HG02571 (cell line): ENCODE data around the gene COMMD4.
"Not testable (repeated sequence)": the region's sequence is repeated elsewhere in the genome, so short reads cannot be mapped to it uniquely, and the experiment has no call there.

Source experiments
- ATAC-seq: cut with Tn5 transposase; IDR thresholded peaks from one replicate; pipeline ENCODE4 v1.9.1; 2021; ENCODE audit warnings: mild to moderate bottlenecking, moderate library complexity; ENCODE audit not compliant: unreplicated experiment

The COMMD4 gene

DNA sequence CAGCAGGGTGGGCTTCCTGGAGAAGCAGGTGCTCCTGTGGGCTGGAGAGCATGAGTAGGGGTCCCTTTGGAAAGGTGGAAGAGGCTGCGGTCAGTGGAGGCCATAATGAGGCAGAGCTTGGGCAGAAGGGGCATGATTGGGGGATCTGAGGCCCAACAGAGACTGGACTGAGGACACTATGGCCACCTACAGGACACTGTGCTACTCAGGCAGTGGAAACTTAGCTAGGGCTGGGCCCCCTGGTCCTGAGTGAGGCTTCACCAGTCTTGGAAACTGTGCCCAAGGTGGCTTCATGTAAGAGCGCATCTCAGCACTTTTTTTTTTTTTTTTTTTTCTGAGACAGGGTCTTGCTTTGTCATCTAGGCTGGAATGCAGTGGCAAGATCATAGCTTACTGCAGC is 6.3 kb upstream of the COMMD4 start:
- no peak for ATAC-seq

DNA sequence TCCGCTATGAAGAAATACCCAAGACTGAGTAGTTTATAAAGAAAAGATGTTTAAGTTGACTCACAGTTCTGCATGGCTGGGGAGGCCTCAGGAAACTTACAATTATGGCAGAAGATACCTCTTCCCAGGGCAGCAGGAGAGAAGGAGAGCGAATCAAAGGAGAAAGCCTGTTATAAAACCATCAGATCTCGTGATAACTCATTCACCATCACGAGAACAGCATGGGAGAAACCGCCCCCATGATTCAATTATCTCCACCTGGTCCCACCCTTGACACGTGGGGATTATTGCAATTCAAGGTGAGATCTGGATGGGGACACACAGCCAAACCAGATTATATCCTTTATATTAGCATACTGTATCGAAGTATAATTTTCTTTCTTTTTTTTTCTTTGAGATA is 3.8 kb upstream of the COMMD4 start:
- ATAC-seq = not testable (repeated sequence)

DNA sequence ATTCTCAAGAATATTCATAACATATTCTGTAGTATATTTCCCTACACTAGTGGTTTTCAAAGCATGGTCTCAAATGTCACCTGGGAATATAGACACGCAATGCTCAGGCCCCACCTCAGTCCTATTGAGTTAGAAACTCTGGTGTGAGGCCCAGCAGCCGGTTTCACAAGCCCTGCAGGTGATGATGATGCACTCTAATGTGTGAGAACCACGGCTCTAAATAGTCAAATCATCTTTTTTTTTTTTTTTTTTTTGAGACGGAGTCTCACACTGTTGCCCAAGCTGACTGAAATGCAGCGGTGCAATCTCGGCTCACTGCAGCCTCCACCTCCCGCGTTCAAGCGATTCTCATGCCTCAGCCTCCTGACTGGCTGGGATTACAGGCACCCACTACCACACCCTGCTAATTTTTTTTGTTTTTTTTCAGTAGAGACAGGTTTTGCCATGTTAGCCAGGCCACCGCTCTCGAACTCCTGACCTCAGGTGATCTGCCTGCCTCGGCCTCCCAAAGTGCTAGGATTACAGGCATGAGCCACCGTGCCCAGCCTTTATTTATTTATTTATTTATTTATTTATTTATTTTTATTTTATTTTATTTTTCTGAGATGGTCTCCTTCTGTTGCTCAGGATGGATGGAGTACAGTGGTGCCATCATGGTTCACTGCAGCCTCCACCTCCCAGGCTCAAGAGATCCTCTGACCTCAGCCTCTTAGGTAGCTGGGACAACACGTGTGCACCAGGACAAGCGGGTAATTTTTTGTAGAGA is 2.0 kb upstream of the COMMD4 start:
- ATAC-seq = not testable (repeated sequence)

DNA sequence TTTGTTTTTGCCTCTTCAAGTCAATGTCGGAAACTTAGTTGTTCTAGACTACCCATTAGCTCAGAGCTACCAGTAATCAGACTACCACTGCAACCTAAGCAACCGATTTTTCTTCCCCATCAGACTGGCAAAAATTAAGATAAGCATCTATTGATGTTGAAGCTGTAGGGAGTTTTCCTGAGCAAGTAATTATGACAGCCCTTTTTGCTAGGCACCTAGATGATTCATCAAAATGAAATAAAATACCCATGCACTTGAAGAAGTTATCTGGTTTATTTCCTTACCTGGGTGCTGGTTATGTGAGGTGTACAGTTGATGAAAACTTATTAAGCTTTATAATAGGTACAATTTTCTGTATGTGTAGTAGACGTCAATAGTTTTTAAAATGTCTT is 554 bp upstream of the COMMD4 start:
- ATAC-seq = no peak

DNA sequence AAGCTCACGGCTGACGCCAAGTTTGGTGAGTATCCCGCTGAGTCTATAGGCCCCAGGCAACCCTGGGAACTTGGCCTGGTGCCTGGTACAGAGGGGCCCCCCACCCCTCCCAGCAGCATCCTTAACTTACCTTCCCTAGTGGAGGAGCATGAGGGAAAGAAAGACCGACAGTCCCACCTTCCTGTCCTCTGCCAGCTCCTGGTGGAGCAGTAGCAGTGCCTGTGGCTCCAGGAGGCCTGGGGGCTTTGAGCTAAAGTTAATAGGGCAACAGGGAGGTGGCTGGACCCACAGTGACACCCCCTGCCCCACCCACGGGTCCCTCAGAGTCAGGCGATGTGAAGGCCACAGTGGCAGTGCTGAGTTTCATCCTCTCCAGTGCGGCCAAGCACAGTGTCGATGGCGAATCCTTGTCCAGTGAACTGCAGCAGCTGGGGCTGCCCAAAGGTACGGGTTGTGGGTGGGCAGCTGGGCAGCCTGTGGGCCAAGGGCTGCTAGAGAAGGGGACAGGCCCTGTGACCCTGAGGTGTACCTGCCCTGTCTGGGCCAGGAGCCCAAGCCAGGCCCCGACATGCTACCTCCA is 2.9 kb downstream of the COMMD4 start:
- ATAC-seq = no peak

DNA sequence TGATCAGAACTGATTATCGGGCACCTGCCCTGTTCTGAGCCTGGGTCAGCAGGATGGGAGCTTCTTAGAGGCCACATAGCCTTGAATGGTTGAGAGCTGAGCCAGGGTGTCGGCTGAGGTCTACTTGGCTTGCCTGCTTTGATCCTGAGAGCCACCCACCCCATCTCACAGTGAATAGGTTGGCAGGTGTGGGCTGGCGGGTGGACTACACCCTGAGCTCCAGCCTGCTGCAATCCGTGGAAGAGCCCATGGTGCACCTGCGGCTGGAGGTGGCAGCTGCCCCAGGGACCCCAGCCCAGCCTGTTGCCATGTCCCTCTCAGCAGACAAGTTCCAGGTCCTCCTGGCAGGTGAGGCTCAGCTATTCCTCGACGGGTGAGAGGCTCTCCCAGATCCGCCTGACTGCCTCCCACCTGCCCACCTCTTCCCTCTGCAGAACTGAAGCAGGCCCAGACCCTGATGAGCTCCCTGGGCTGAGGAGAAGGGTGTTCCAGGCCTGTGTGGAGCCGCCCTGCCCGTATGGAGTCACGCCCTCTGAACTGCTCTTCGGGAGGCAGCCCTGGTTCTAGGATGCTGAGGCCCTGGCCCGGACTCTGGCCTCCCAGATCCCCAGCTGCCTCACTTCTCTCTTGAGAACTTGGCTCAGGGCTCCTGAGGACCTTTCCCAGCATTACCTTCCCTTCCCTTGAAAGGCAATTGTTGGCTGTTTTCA is 3.8 kb downstream of the COMMD4 start:
- ATAC-seq = no peak

DNA sequence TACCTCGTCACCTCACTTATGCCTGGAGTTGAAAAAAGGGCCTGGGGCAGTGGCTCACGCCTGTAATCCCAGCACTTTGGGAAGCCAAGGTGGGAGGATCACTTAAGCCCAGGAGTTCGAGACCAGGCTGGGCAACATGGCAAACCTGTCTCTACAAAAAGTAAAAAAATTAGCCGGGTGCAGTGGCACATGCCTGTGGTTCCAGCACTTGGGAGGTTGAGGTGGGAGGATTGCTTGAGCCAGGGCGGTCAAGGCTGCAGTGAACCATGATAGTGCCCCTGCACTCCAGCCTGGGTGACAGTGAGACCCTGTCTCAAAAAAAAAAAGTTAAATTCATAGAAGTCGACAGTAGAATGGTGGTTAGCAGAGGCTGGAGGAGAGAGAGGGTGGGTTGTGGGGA is 6.4 kb downstream of the COMMD4 start:
- ATAC-seq = no peak

DNA sequence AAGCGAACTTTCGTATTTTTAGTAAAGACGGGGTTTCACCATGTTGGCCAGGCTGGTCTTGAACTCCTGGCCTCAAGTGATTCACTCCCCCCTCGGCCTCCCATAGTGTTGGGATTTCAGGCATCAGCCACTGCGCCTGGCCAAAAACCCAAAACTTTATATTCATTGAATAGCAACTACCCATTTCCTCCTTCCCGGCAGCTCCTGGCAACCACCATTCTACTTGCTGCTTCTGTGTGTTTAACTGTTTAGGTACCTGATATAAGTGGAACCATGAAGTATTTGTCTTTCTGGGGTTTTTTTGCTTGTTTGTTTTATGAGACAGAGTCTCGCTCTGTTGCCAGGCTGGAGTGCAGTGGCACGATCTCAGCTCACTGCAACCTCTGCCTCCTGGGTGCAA is 8.1 kb downstream of the COMMD4 start:
- not testable (repeated sequence) for ATAC-seq

DNA sequence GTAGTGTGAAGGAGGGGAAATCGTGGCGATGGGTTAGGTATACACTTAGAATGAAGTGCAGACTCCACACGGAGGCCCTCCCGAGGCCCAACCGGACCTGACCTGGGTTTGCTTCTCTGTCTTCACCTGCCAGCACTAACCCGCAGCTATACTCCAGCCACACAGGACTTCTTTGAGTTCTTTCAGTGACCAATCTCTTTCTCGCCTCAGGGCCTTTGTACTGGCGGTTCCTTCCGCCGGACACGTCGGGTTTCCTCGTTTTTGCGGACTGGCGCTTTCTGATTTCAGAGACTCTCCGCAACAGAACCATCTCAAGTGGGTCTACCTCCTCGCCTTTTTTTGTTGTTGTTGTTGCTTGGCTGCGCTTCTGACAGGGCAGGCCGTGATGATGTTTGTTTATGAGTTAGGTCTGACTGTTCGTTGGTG is 10.9 kb downstream of the COMMD4 start, which contains the start of gene NEIL1:
Gene NEIL1, plus strand, starts transcription at position 244 of the 426 bp plus-strand sequence. CDS start 1,867 bp downstream, outside the sequence.
- ATAC-seq = no peak

DNA sequence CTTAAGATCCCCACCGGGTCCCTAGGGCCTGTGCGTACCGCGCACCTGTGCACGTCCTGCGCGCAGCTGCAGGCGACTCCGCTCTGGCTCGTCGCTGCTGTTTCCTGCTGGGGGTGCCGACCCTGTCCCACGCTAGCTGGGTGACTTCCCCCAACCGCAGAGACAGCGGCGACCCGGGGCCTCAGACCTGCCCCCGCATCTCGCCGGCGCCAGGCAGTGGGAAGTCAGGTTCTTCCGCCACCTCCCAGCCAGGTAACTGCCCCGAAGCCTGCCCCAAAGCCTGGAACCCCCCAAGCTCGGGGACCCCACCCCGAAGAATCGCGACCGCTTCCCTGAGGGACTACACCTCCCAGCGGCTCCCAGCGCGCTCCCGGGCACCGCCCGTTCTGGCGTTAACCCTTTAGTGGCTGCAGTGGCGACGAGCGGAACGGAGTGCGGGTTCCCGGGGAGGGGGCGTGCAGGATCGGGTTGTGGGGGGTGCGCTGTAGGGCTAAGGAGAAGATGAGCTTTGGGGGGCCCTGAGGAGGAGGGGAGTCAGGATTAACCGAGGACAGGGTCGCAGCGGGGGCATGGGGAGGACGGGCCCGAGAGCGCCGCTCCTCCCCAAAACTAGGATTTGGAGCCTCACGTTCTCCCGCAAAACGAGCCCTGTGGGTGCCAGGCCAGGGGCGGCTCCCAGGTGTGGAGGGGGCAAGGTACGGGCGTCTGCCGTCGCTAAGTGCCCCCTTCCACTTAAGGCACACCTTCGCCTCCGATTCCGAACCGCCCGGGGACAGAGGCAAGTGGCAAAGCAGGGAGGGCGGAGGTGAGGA is 11.6 kb downstream of the COMMD4 start:
- no peak for ATAC-seq

DNA sequence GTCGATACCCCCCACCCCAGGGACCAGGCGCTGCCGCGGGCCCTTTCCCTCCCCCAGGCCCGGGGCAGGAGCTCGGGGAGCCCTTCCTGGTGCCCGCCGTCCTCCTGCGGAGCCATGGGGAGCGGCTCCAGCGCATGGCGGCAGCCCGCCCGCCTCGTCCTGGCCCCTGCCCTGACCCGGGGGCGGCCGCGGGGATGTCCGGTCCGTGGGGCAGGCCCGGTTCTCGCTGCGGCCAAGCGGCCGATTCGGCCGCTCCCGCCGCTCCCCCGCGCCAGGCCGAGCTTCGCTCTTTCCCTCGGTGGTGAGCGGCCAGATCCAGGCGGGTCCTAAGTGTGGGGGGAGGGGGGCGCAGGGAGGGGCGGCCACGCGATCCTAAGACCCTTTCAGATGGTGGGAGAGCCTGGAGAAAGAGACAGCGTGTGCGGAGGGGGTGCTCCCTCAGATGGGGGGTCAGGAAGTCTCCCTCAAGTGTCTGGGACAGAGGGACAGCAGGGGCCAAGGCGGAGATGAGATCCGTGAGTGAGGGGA is 12.2 kb downstream of the COMMD4 start:
- ATAC-seq = no peak

DNA sequence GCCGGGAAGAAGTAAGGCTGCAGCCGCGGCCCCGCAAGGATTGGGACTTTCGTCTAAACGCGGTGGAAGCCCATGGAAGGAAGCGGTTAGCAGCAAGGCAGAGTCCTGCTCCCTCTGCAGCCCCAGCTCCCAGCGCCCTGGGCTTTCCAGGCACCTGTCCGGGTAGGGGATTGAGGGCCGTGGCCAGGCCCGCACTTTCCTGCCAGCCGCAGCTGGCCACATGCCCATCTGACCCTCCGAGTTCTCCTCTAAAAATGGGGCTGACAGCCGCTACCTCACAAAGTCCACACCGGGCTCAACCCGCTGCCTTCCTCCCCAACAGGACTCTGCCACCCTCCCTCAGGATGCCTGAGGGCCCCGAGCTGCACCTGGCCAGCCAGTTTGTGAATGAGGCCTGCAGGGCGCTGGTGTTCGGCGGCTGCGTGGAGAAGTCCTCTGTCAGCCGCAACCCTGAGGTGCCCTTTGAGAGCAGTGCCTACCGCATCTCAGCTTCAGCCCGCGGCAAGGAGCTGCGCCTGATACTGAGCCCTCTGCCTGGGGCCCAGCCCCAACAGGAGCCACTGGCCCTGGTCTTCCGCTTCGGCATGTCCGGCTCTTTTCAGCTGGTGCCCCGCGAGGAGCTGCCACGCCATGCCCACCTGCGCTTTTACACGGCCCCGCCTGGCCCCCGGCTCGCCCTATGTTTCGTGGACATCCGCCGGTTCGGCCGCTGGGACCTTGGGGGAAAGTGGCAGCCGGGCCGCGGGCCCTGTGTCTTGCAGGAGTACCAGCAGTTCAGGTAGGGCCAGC is 12.9 kb downstream of the COMMD4 start:
- ATAC-seq = no peak

DNA sequence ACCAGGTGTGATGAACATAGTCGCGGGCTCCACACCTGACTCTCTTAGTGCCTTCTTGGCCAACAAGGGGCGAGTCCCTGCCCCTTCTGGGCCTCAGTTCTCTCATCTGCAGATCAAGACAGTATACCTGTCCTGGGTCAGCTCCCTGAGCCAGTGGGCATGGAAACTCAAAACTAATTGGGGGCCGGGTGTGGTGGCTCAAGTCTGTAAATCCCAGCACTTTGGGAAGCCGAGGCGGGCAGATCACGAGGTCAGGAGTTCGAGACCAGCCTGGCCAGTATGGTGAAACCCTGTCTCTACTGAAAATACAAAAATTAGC is 13.4 kb downstream of the COMMD4 start:
- ATAC-seq = not testable (repeated sequence)

DNA sequence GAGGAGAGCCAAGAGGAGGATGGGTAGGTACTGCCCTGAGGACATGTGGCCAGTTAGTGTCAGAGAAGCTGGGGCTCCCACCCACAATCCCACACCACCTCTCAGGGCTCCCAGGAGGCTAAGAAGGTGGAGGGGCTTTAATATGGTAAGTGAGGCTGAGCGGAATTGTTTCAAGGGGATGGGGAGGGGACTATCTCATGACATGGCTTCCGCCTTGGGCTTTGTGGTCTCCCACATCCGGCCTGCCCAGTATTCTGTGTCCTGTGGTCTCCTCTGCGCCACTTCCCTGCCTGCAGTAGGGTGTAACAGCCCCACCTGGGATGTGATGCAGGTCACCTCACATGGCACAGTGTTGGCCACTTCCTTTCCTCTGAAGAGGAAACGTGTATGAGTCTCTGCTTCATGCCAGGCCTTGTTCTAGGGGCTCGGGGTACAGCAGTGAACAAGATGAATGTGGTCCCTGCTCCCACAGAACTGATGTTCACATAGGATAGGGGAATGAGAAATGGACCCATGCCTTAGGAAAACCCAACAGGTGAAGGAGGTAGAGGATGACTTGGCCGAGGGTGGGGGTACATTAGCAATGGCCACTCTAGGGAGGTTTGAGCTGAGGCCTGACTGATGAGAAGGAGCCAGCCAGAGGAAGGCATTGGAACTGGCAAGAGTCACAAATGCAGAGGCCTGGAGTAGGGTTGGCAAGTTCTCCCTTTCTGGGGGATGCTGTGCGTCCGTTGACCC is 14.2 kb downstream of the COMMD4 start:
- no peak for ATAC-seq

DNA sequence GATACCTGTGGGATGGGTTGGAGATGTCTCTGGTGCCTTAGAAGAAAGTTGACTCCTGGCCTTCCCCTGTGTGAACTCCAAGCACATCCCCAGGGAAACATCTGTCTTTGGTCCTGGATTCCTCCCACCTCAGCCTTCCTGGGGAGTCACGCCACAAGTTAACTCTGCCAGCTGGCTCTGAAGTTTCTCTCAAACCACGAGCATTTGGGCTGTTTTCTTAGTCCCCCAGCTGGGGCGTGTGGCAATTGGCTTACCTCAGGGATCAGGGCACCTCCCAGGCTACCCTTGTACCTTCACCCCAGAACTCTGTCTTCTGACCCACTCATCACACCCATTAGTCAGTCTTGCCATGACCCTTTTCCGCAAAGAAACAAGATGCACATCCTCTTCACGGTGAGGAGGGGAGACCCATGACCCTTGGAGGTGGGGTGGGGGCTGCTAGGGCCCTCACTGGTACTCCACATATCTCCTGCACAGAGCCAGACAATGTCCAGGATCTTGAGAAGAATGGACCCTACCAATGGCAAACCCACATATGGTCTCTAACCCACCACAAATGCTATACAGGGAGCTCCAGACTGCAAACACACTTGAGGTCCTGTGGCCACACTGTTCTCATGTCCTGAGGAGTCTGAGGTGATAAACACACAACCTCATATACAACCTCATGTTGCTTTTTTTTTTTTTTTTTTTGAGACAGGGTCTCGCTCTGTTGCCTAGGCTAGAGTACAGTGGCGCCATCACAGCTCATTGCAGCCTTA is 14.9 kb downstream of the COMMD4 start:
- ATAC-seq = no peak

DNA sequence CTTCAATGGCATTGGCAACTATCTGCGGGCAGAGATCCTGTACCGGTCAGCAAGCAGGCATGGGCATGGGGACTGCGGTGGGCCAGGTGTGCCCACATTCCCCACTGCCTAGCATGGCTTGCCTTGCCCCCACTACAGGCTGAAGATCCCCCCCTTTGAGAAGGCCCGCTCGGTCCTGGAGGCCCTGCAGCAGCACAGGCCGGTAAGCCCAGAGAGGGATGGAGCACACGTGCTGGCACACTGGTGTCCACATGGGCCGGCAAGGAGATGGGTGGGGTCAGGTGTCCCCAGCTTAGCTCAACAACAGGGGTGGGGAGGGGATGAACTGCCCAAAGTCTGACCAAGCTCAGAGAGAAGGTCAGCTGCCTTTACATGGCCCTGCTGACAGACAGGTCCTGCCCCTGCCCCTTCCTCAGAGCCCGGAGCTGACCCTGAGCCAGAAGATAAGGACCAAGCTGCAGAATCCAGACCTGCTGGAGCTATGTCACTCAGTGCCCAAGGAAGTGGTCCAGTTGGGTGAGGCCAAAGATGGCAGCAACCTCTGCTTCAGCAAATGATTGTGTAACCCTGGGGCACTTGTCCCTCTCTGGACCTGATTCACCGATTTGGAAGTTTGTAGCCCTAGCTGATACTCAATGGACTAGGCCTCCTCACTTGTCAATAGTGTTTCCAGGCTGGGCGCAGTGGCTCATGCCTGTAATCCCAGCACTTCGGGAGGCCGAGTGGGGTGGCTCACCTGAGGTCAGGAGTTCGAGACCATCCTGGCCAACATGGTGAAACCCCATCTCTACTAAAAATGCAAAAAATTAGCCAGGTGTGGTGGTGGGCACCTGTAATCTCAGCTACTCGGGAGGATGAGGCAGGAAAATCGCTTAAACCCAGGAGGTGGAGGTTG is 16.6 kb downstream of the COMMD4 start:
- no peak for ATAC-seq

DNA sequence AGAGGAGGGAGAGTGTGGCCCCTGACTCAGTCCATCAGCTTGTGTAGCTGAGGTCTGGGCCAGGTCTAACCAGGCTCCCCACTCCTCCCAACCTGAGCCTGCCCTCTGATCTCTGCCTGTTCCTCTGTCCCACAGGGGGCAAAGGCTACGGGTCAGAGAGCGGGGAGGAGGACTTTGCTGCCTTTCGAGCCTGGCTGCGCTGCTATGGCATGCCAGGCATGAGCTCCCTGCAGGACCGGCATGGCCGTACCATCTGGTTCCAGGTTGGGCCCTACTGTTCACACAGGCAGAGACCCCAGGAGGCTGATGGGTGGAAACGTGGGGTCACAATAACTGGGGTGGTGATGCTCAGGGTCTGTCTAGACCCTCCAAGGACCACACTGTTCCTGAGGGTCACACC is 17.7 kb downstream of the COMMD4 start:
- ATAC-seq = no peak

DNA sequence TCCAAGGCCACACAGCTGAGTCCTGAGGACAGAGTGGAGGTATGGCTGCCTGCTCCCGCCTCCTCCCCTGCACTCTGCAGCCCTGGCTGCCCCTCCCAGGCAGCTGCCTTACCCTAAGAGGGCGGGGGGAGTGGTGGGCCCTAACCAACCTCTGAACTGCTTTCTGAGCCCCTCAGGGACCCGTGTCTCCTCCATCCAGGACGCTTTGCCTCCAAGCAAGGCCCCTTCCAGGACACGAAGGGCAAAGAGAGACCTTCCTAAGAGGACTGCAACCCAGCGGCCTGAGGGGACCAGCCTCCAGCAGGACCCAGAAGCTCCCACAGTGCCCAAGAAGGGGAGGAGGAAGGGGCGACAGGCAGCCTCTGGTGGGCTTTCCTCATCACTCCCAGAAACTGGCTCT is 18.6 kb downstream of the COMMD4 start:
- ATAC-seq = no peak
